Measurements from ENCODE around the gene CUX1.

The CUX1 gene

GRCh38 chr7:102085218-102085772 lies 267.9 kb downstream of the CUX1 start:
- H3K79me2 ChIP-seq (ENCODE audit: control insufficient read depth, low read length), result peaks cover 67% of the 10 kb centered on the region
- H3K36me3 ChIP-seq (ENCODE audit: control insufficient read depth, low read length), result peaks cover 59% of the 10 kb centered on the region
- H3F3A ChIP-seq (ENCODE audit: control insufficient read depth, insufficient read depth), result peaks cover 4% of the 10 kb centered on the region; the same call in 1 of the 2 replicates
- H3K27me3 ChIP-seq (ENCODE audit: control insufficient read depth, low read length), result no peaks in the 10 kb centered on the region
- 0 out of 2 replicates have a peak, but pooled peaks cover 6% of the 10 kb centered on the region for H4K20me1 ChIP-seq (ENCODE audit: control insufficient read depth, insufficient read depth, low read depth, low read length)
- no peaks in the 10 kb centered on the region for H3K9me2 ChIP-seq (replicated peaks; ENCODE audit: control insufficient read depth, low read length)
- no peak overlapping the region for H3K4me2 ChIP-seq (ENCODE audit: low read length)
- H3K9me3 ChIP-seq (ENCODE audit: control insufficient read depth, insufficient read depth, low read length), result no peaks in the 10 kb centered on the region
- TF ChIP-seq CTCF (IDR thresholded peaks at IDR 0.05; ENCODE audit: low read depth, low read length, poor library complexity, severe bottlenecking), result no peak
- no peak for TF ChIP-seq EZH2phosphoT487 (IDR thresholded peaks at IDR 0.05; ENCODE audit: borderline replicate concordance, low read length)
- peaks cover 9% of the 10 kb centered on the region for H3K4me1 ChIP-seq (ENCODE audit: control insufficient read depth, low read length)
- no peak overlapping the region for H3K4me3 ChIP-seq (ENCODE audit: low read length)
- H3K27ac ChIP-seq (ENCODE audit: low read depth, low read length), result no peak overlapping the region

- H3K9me3 ChIP-seq (ENCODE audit: control insufficient read depth, insufficient read depth, low read length), result no peaks in the 10 kb centered on the region
- H3K4me2 ChIP-seq (ENCODE audit: low read length), result no peak overlapping the region
- TF ChIP-seq EZH2phosphoT487 (IDR thresholded peaks at IDR 0.05; ENCODE audit: borderline replicate concordance, low read length), result no peak
- TF ChIP-seq CTCF (IDR thresholded peaks at IDR 0.05; ENCODE audit: low read depth, low read length, poor library complexity, severe bottlenecking), result no peak
These were observed 272.0 kb downstream of the CUX1 start for GRCh38 chr7:102089175-102090098.

GRCh38 chr7:102093599-102094315 lies 276.3 kb downstream of the CUX1 start:
- Histone ChIP-seq H3K4me1 (ENCODE audit: control insufficient read depth, low read length) (peaks cover 7% of the 10 kb centered on the region), H3K9me2 (replicated peaks; ENCODE audit: control insufficient read depth, low read length) (no peaks in the 10 kb centered on the region), H3K79me2 (ENCODE audit: control insufficient read depth, low read length) (peaks cover 61% of the 10 kb centered on the region), H3K27ac (ENCODE audit: low read depth, low read length) (no peak overlapping the region), H3K4me3 (ENCODE audit: low read length) (no peak overlapping the region), H4K20me1 (ENCODE audit: control insufficient read depth, insufficient read depth, low read depth, low read length) (0 out of 2 replicates have a peak, but pooled peaks cover 6% of the 10 kb centered on the region), H3F3A (ENCODE audit: control insufficient read depth, insufficient read depth) (no peaks in the 10 kb centered on the region), H3K9me3 (ENCODE audit: control insufficient read depth, insufficient read depth, low read length) (no peaks in the 10 kb centered on the region), H3K4me2 (ENCODE audit: low read length) (no peak overlapping the region), H3K36me3 (ENCODE audit: control insufficient read depth, low read length) (peaks cover 58% of the 10 kb centered on the region), H3K27me3 (ENCODE audit: control insufficient read depth, low read length) (no peaks in the 10 kb centered on the region)
- TF ChIP-seq CTCF (IDR thresholded peaks at IDR 0.05; ENCODE audit: low read depth, low read length, poor library complexity, severe bottlenecking) (no peak), EZH2phosphoT487 (IDR thresholded peaks at IDR 0.05; ENCODE audit: borderline replicate concordance, low read length) (no peak)

More at GRCh38 chr7:102089175-102090098, 272.0 kb downstream of the CUX1 start:
- Histone ChIP-seq H3F3A (ENCODE audit: control insufficient read depth, insufficient read depth) (peaks cover 4% of the 10 kb centered on the region; the same call in 1 of the 2 replicates), H3K36me3 (ENCODE audit: control insufficient read depth, low read length) (peaks cover 49% of the 10 kb centered on the region), H3K79me2 (ENCODE audit: control insufficient read depth, low read length) (peaks cover 80% of the 10 kb centered on the region), H3K9me2 (replicated peaks; ENCODE audit: control insufficient read depth, low read length) (no peaks in the 10 kb centered on the region), H3K4me1 (ENCODE audit: control insufficient read depth, low read length) (peaks cover 9% of the 10 kb centered on the region), H3K27me3 (ENCODE audit: control insufficient read depth, low read length) (no peaks in the 10 kb centered on the region), H3K4me3 (ENCODE audit: low read length) (no peak overlapping the region), H3K27ac (ENCODE audit: low read depth, low read length) (no peak overlapping the region), H4K20me1 (ENCODE audit: control insufficient read depth, insufficient read depth, low read depth, low read length) (0 out of 2 replicates have a peak, but pooled peaks cover 6% of the 10 kb centered on the region)
